IPS-18a (cell line): ENCODE data around the gene CFAP99.
"Not testable (repeated sequence)": the region's sequence is repeated elsewhere in the genome, so short reads cannot be mapped to it uniquely, and the experiment has no call there.

ENCODE experiments used
- H3K27ac ChIP-seq: one replicate; pipeline ENCODE4 v1.5.1; 2013; ENCODE audit warnings: low read length
- H3K27me3 ChIP-seq: one replicate; pipeline ENCODE4 v1.6.1; 2013; ENCODE audit warnings: mild to moderate bottlenecking, low read length; ENCODE audit not compliant: control insufficient read depth, insufficient read depth
- H3K36me3 ChIP-seq: one replicate; pipeline ENCODE4 v1.6.1; 2013; ENCODE audit warnings: low read depth, low read length; ENCODE audit not compliant: control insufficient read depth
- H3K4me1 ChIP-seq: one replicate; pipeline ENCODE4 v1.6.1; 2013; ENCODE audit warnings: low read depth, low read length; ENCODE audit not compliant: control insufficient read depth
- H3K4me3 ChIP-seq: one replicate; pipeline ENCODE4 v1.5.1; 2013; ENCODE audit warnings: low read length
- H3K9ac ChIP-seq: one replicate; pipeline ENCODE4 v1.6.1; 2013; ENCODE audit warnings: mild to moderate bottlenecking, low read length, moderate library complexity
- H3K9me3 ChIP-seq: one replicate; pipeline ENCODE4 v1.6.1; 2013; ENCODE audit warnings: low read depth, low read length; ENCODE audit not compliant: control insufficient read depth

The CFAP99 gene

DNA sequence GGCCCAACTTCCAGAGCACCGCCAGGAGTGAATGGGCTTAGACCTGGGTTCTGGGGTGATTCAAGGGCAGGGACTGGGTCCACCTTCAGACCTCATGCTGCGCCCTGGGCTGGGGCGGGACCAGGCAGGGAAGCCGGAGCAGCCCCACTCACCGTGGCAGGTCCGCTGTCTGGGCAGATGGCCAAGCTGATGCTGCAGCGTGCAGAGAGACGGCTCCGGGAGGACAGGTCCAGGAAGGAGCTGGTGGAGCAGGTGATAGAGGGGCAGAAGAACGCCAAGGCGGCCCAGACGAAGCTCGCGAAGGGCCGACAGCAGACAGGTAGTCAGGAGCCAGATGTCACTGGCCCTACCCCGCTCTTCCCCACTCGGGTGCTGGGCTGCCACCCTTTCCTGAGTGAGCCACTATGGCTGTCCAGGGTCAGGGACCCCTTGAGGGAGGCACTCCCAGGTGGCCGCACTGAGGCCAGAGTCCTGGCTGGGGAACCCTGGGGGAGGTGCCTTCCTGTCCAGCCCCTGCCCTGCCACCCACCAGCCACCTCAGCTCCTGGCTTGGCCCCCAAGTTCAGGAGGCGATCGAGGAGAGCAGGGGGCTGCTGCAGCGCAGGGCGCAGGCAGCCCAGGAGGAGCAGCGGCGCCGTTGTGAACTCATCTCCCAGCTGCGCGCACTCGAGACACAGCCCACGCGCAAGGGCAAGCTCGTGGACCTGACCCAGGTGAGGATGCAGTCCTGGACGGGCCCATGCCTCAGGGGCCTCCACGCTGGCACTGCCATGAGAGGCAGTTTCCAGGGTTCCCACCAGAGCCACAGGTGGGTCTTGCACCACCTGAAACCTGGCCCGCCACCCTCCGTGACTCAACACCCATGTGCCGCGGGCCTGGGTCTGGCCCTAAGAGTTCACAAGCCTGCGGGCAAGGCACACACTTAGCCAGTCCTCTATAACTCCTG, 40.1 kb downstream of the CFAP99 start:
- Histone ChIP-seq H3K9me3 (no peaks in the 10 kb centered on the region), H3K9ac (no peak overlapping the region), H3K4me3 (no peak overlapping the region), H3K4me1 (no peaks in the 10 kb centered on the region), H3K27me3 (peaks cover 25% of the 10 kb centered on the region), H3K36me3 (no peaks in the 10 kb centered on the region), H3K27ac (no peak overlapping the region)

- peaks cover 27% of the 10 kb centered on the region for H3K27me3 ChIP-seq
- H3K9me3 ChIP-seq = no peaks in the 10 kb centered on the region
- H3K9ac ChIP-seq = no peak overlapping the region
- H3K4me1 ChIP-seq = no peaks in the 10 kb centered on the region
- no peak overlapping the region for H3K27ac ChIP-seq
- no peaks in the 10 kb centered on the region for H3K36me3 ChIP-seq
- no peak overlapping the region for H3K4me3 ChIP-seq
Measured at GRCh38 chr4:2459589-2460349, 41.0 kb downstream of the CFAP99 start.

- Histone ChIP-seq H3K27me3 (peaks cover 27% of the 10 kb centered on the region), H3K9me3 (no peaks in the 10 kb centered on the region), H3K27ac (no peak overlapping the region), H3K36me3 (no peaks in the 10 kb centered on the region), H3K9ac (no peak overlapping the region), H3K4me3 (peak overlapping the region; percentile 45), H3K4me1 (no peaks in the 10 kb centered on the region)
Measured at GRCh38 chr4:2461246-2461960, 42.6 kb downstream of the CFAP99 start.

DNA sequence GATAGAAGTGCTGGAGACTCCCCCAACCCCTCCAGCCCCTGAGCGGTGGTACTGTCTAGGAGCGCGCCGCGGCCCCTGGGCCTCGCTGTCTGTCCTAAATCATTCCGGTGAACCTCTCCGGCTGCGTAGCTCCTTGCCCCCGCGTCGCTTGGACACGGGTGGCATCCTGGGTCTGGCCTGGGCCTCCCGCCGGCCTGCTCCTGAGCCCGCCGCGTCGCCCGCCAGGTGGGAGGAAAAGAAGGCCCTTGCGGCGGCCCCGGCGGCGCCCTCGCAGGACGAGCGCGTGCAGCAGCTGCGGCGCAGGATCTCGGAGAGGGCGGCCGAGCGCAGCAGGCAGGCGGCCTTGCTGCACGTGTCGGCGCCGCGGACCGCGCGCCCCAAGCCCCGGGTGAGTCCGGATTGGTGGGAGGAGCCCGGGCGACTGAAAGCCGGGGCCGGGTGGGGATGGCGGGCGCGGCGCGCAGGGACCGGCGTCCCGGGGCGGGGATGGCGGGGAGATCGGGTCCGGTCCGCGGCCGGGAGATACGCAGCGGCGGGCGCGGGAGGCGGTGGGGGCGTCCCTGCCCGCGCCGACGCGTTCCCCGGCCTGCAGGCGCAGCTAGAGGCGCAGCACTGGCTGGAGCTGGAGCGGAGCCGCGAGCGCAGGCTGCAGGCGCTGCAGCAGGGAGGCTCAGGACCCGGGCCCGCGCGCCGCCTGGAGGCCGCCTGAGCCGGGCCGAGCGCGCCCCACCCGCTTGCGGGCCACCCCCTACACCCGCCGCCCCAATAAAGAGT, 43.6 kb downstream of the CFAP99 start:
- H3K9me3 ChIP-seq = no peaks in the 10 kb centered on the region
- H3K4me1 ChIP-seq = no peaks in the 10 kb centered on the region
- H3K27ac ChIP-seq = no peak overlapping the region
- H3K4me3 ChIP-seq = peak overlapping the region; percentile 45
- peaks cover 27% of the 10 kb centered on the region for H3K27me3 ChIP-seq
- peak overlapping the region; percentile 45 for H3K9ac ChIP-seq
- H3K36me3 ChIP-seq = no peaks in the 10 kb centered on the region

DNA sequence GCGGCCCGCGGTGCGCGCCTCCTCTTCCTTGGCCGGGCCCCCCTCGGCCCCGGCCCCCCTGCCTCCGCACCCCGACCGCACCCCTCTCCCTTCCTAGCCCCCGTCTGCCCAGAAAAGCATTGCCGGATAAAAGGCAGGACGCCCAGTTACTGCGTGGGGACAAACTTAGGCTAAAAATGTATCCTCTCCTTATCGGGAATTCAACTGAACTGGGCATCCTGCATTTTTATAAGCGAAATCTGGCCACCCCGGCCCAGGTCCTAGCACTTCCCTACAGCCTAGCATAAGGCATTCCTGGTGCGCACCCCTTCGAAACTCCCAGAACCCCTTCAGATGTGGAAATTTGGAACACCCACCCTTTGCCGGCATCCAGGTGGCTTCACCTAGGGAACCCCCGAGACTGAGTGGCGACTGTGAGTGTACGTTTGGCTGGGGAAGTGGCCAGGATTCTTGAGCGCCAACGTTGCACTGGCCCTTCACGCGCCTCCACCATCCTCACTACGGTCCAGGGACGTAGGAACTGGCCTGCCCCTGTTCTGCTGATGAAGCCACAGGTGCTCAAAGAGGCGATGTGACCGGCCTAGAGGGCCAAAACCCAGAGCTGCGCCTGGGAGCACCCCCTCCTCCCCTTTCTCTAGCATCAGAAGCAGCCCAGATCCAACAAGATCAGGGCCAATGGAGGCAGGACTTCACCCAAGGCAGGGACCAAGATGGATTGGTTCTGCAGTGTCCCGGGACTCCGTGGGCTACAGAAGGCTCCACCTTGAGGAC, 44.4 kb downstream of the CFAP99 start:
- Histone ChIP-seq H3K36me3 (no peaks in the 10 kb centered on the region), H3K4me1 (no peaks in the 10 kb centered on the region), H3K27ac (no peak overlapping the region), H3K9me3 (no peaks in the 10 kb centered on the region), H3K4me3 (peak overlapping the region; percentile 45), H3K27me3 (peaks cover 27% of the 10 kb centered on the region), H3K9ac (no peak overlapping the region)

- H3K36me3 ChIP-seq = no peaks in the 10 kb centered on the region
- H3K9me3 ChIP-seq = no peaks in the 10 kb centered on the region
- H3K27me3 ChIP-seq = peaks cover 27% of the 10 kb centered on the region
- no peak overlapping the region for H3K4me3 ChIP-seq
- H3K27ac ChIP-seq = no peak overlapping the region
- H3K9ac ChIP-seq = no peak overlapping the region
- no peaks in the 10 kb centered on the region for H3K4me1 ChIP-seq
Measured at GRCh38 chr4:2465032-2465431, 46.3 kb downstream of the CFAP99 start.

DNA sequence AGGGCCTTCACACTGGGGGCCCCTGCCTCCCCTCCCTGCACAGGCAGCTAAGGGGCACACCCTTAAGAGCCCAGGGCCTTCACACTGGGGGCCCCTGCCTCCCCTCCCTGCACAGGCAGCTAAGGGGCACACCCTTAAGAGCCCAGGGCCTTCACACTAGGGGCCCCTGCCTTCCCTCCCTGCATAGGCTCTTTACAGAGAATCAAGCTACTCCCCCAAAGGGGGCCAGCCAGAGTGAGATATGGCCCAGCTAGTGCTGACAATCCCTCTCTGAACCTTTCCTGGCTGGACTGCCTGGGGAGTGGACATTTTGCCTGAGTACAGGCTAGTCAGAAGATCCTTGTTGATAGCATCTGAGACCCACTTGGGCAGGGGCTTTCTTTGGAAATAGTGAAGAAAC, 46.8 kb downstream of the CFAP99 start:
- H3K36me3 ChIP-seq, H3K9ac ChIP-seq, H3K9me3 ChIP-seq, H3K4me1 ChIP-seq, H3K4me3 ChIP-seq, H3K27ac ChIP-seq: not testable (repeated sequence)
- peaks cover 27% of the 10 kb centered on the region for H3K27me3 ChIP-seq

DNA sequence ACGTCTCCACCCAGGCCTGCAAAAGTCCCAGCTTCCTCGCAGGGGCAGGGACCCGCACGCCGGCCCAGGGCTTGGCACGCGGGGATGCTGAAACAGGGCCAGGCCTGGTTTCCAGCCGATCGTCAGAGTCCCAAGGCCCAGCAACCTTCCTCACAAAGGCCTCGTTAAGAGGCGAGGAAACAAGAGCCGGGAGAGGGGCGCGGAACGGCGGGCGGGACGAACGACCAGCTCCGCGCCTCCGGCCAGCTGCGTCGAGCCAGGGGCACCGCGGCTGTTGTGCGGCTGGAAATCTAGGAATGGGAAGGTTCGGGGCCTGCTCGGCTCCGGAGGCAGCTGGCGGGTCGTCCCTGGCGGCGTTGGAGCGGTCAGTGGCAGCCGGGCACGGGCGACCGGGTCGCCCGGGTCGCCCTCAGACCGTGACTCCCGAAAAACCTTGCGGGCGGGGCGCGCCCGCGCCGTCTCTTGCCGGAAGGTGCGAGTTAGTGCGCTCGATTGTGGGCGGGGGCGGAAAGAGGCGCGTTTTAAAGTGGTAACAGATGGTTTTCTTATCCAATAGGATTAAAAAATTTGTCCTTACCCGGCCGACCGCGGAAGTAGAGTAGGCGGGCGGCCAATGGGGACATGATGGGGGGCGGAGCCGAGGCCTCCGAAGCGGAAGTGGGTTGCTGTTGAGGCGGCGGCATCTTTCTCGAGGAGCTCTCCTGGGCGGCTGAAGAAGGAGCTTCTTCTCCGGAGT, 49.9 kb downstream of the CFAP99 start, which contains the start of gene RNF4:
Gene RNF4, plus strand, starts transcription at position 651 of the 736 bp plus-strand sequence. CDS start 21,388 bp downstream, outside the sequence.
- Histone ChIP-seq H3K9me3 (no peaks in the 10 kb centered on the region), H3K36me3 (peaks cover 29% of the 10 kb centered on the region), H3K27me3 (peaks cover 4% of the 10 kb centered on the region), H3K4me3 (peak within 1 kb of the TSS; percentile 95), H3K4me1 (peaks cover 7% of the 10 kb centered on the region), H3K27ac (peak within 1 kb of the TSS; percentile 88), H3K9ac (peak within 1 kb of the TSS; percentile 90)

DNA sequence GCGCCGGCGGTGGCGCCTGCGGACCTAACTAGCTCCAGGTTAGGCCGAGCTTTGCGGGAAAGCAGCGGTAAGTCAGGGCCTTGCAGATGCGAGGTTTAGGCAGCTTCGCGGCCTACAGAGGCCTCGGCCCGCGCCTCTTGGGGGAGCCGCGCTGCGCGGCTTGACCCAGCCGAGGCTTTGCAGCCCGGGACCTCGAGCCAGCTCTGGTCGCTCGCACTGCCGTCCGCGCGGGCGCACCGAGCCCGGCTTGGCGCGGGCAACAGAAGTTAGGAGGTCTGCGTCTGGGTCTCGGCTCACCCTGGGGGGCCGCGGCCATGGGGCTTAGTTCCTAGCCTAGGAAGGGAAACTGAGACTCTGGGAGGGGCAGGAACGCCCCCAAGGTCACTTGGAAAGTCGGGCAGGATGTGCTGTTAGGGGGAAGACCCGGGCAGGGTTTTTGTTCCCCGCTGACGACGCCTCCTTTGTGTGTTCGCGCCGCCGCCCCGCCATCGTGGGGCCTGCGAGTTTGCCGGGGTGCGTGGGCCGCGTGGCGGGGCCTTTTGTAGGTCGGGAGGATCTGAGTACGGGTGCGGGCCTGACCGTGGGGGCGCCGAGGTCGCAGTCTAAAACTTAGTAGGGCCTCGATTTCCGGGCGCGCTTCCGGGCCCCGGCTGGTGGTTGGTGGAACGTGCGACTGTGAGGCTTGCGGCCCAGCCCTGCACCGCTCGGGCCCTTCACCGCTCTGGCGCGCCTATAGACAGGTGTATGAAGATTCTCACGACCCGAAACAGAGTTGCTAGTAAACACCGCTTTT, 50.6 kb downstream of the CFAP99 start:
- Histone ChIP-seq H3K9ac (peak overlapping the region; percentile 90), H3K4me1 (peaks cover 7% of the 10 kb centered on the region), H3K27me3 (no peaks in the 10 kb centered on the region), H3K36me3 (peaks cover 30% of the 10 kb centered on the region), H3K4me3 (peak overlapping the region; percentile 95), H3K9me3 (no peaks in the 10 kb centered on the region), H3K27ac (peak overlapping the region; percentile 11)
